NCI-H1092 (cell line): Measurements from ENCODE around the gene USP25.
A peak's percentile ranks its signal among the peaks of the same experiment; 100 is the strongest.

Experiments
- DNase-seq: peaks from one replicate; lab custom pipeline; 2025; lab: John Stamatoyannopoulos, UW

USP25 gene

GRCh38 chr21:15729674-15730483 is at the start of gene USP25:
Gene USP25 (plus strand): TSS chr21:15729982. CDS start chr21:15730394, 412 bp downstream.
- peak; percentile 49 for DNase-seq

GRCh38 chr21:15682186-15682895 is 47.4 kb upstream of the USP25 start:
- DNase-seq: no peak

- no peak for DNase-seq
Observed at GRCh38 chr21:15682977-15683376, 46.8 kb upstream of the USP25 start.

- no peak for DNase-seq
Observed at GRCh38 chr21:15686506-15686905, 43.3 kb upstream of the USP25 start.

GRCh38 chr21:15687208-15687607 is 42.6 kb upstream of the USP25 start:
- DNase-seq: no peak

GRCh38 chr21:15688016-15688415 is 41.8 kb upstream of the USP25 start:
- no peak for DNase-seq

GRCh38 chr21:15688809-15689208 is 41.0 kb upstream of the USP25 start:
- no peak for DNase-seq

GRCh38 chr21:15692711-15693110 is 37.1 kb upstream of the USP25 start:
- DNase-seq: no peak

- no peak for DNase-seq
Observed at GRCh38 chr21:15695241-15695640, 34.5 kb upstream of the USP25 start.

- DNase-seq: no peak
Observed at GRCh38 chr21:15701830-15702229, 28.0 kb upstream of the USP25 start.

- no peak for DNase-seq
Observed at GRCh38 chr21:15703932-15704331, 25.9 kb upstream of the USP25 start.

GRCh38 chr21:15706696-15707095 is 23.1 kb upstream of the USP25 start:
- DNase-seq: no peak

- no peak for DNase-seq
Observed at GRCh38 chr21:15713412-15713811, 16.4 kb upstream of the USP25 start.

- DNase-seq: no peak
Observed at GRCh38 chr21:15718711-15719110, 11.1 kb upstream of the USP25 start.

- no peak for DNase-seq
Observed at GRCh38 chr21:15719976-15720375, 9.8 kb upstream of the USP25 start.

GRCh38 chr21:15722591-15723324 is 7.0 kb upstream of the USP25 start:
- no peak for DNase-seq

GRCh38 chr21:15725949-15726348 is 3.8 kb upstream of the USP25 start:
- DNase-seq: no peak

GRCh38 chr21:15728046-15728445 is 1.7 kb upstream of the USP25 start:
- no peak for DNase-seq

- no peak for DNase-seq
Observed at GRCh38 chr21:15729346-15729673, 472 bp upstream of the USP25 start.

- DNase-seq: no peak
Observed at GRCh38 chr21:15730484-15731242, 881 bp downstream of the USP25 start.

- DNase-seq: no peak
Observed at GRCh38 chr21:15731243-15731613, 1.4 kb downstream of the USP25 start.

- no peak for DNase-seq
Observed at GRCh38 chr21:15732290-15732995, 2.7 kb downstream of the USP25 start.
